AG09319 (cell line): ENCODE data around the gene SLC1A1.

ENCODE experiments used
- DNase-seq: peaks from one replicate; pipeline ENCODE4 v3.0.0-alpha.2; 2010; ENCODE audit warnings: low read depth; ENCODE audit errors: extremely low read depth
- CTCF ChIP-seq: IDR thresholded peaks from 2 replicates; pipeline ENCODE4 v1.5.1; 2011; ENCODE audit warnings: low read depth, mild to moderate bottlenecking, inconsistent platforms, low read length, moderate library complexity

The SLC1A1 gene

GRCh38 chr9:4475301-4475700, 15.0 kb upstream of the SLC1A1 start:
- no peak for TF ChIP-seq CTCF
- no peak for DNase-seq

GRCh38 chr9:4486176-4486575, 4.1 kb upstream of the SLC1A1 start:
- no peak for TF ChIP-seq CTCF
- DNase-seq, result no peak

GRCh38 chr9:4489562-4489918, 728 bp upstream of the SLC1A1 start:
- TF ChIP-seq CTCF, result no peak

GRCh38 chr9:4490705-4491625, 697 bp downstream of the SLC1A1 start:
- no peak for DNase-seq
- TF ChIP-seq CTCF, result no peak

More at GRCh38 chr9:4489562-4489918, 728 bp upstream of the SLC1A1 start:
- DNase-seq, result no peak

GRCh38 chr9:4491626-4491975, 1.3 kb downstream of the SLC1A1 start:
- TF ChIP-seq CTCF, result no peak
- no peak for DNase-seq

GRCh38 chr9:4494332-4494731, 4.1 kb downstream of the SLC1A1 start:
- no peak for DNase-seq
- no peak for TF ChIP-seq CTCF

- TF ChIP-seq CTCF, result no peak
- no peak for DNase-seq
These were observed 4.5 kb downstream of the SLC1A1 start for GRCh38 chr9:4494806-4495205.
